Neural cell (in vitro differentiated cells): Measurements from ENCODE around the gene CCDC33. TPM values are rescaled to one million over a fixed set of nuclear protein-coding genes. Genes with fewer than 3 reads are reported as not detected.

Experiments
- H2AFZ ChIP-seq: fragments of 200-600, 300-800 bp; sonication (generic), shearing (Covaris generic); 2 replicates; pipeline ENCODE4 v1.6.0; 2014; ENCODE audit warnings: low read depth, mild to moderate bottlenecking, antibody characterized with exemption, low read length, moderate library complexity
- H3F3A ChIP-seq: fragments of 200-600 bp; shearing (Covaris generic); 2 replicates; pipeline ENCODE4 v1.6.1; 2016; ENCODE audit warnings: mild to moderate bottlenecking, moderate library complexity, mixed read lengths, antibody characterized with exemption, low read length; ENCODE audit not compliant: insufficient read depth, poor library complexity, severe bottlenecking
- H3K27ac ChIP-seq: fragments of 200-600, 300-800 bp; sonication (generic), shearing (Covaris generic); 2 replicates; pipeline ENCODE4 v1.5.1; 2014; ENCODE audit warnings: mild to moderate bottlenecking, low read length, moderate library complexity
- H3K27me3 ChIP-seq: fragments of 300-800, 200-600 bp; sonication (generic), shearing (Covaris generic); 2 replicates; pipeline ENCODE4 v1.6.0; 2014; ENCODE audit warnings: mild to moderate bottlenecking, low read depth, low read length, moderate library complexity; ENCODE audit not compliant: insufficient read depth
- H3K36me3 ChIP-seq: fragments of 300-800, 200-600 bp; sonication (generic), shearing (Covaris generic); 2 replicates; pipeline ENCODE4 v1.5.1; 2014; ENCODE audit warnings: mild to moderate bottlenecking, antibody characterized with exemption, low read length, moderate library complexity; ENCODE audit not compliant: insufficient read depth
- H3K4me2 ChIP-seq: fragments of 300-800, 200-600 bp; sonication (generic), shearing (Covaris generic); 2 replicates; pipeline ENCODE4 v1.6.0; 2014; ENCODE audit warnings: mild to moderate bottlenecking, low read length
- H3K4me3 ChIP-seq: fragments of 300-800, 200-600 bp; sonication (generic), shearing (Covaris generic); 2 replicates; pipeline ENCODE4 v1.5.1; 2014; ENCODE audit warnings: mild to moderate bottlenecking, low read length, moderate library complexity
- H3K79me2 ChIP-seq: fragments of 200-600 bp; shearing (Covaris generic); replicated peaks from 2 replicates; pipeline ENCODE4 v1.6.0; 2014; ENCODE audit warnings: mild to moderate bottlenecking, low read length, moderate library complexity; ENCODE audit not compliant: insufficient read depth
- H3K9ac ChIP-seq: fragments of 300-800, 200-600 bp; sonication (generic), shearing (Covaris generic); 2 replicates; pipeline ENCODE4 v1.6.1; 2016; ENCODE audit warnings: mild to moderate bottlenecking, low read length, mixed read lengths
- H3K9me2 ChIP-seq: fragments of 200-600 bp; shearing (Covaris generic); 2 replicates; pipeline ENCODE4 v1.6.1; 2016; ENCODE audit warnings: mild to moderate bottlenecking, low read length, mixed read lengths; ENCODE audit not compliant: insufficient read depth
- H3K9me3 ChIP-seq: fragments of 200-600, 300-800 bp; sonication (generic), shearing (Covaris generic); 2 replicates; pipeline ENCODE4 v1.6.1; 2016; ENCODE audit warnings: mild to moderate bottlenecking, mixed run types, low read length, moderate library complexity, mixed read lengths
- H4K20me1 ChIP-seq: fragments of 200-600 bp; shearing (Covaris generic); 2 replicates; pipeline ENCODE4 v1.6.1; 2016; ENCODE audit warnings: mild to moderate bottlenecking, mixed run types; ENCODE audit not compliant: insufficient read depth
- CTCF ChIP-seq: fragments of 450-650 bp; IDR thresholded peaks from 2 replicates; pipeline ENCODE4 v1.5.1; 2014; ENCODE audit warnings: antibody characterized with exemption, mild to moderate bottlenecking, moderate library complexity; ENCODE audit not compliant: poor library complexity, severe bottlenecking
- EP300 ChIP-seq: fragments of 450-650 bp; conservative IDR thresholded peaks from 2 replicates; pipeline ENCODE4 v1.6.1; 2014; ENCODE audit warnings: antibody characterized with exemption, mild to moderate bottlenecking, moderate library complexity; ENCODE audit not compliant: poor library complexity, severe bottlenecking
- EZH2 ChIP-seq: fragments of 200-600, 300-800 bp; shearing (Covaris generic), sonication (generic); IDR thresholded peaks from 2 replicates; pipeline ENCODE4 v1.6.1; 2014; ENCODE audit warnings: antibody characterized with exemption, low read length, borderline replicate concordance, mild to moderate bottlenecking; ENCODE audit not compliant: insufficient read depth, poor library complexity, severe bottlenecking
- MXI1 ChIP-seq: fragments of 450-650 bp; conservative IDR thresholded peaks from 2 replicates; pipeline ENCODE4 v1.6.1; 2014; ENCODE audit warnings: antibody characterized with exemption, mild to moderate bottlenecking; ENCODE audit not compliant: poor library complexity, severe bottlenecking
- POLR2AphosphoS5 ChIP-seq: IDR thresholded peaks from 2 replicates; pipeline ENCODE4 v1.6.1; 2012
- RAD21 ChIP-seq: fragments of 450-650 bp; conservative IDR thresholded peaks from 2 replicates; pipeline ENCODE4 v1.6.1; 2014; ENCODE audit warnings: antibody characterized with exemption, mild to moderate bottlenecking, moderate library complexity
- SMC3 ChIP-seq: fragments of 450-650 bp; conservative IDR thresholded peaks from 2 replicates; pipeline ENCODE4 v1.6.1; 2014; ENCODE audit warnings: antibody characterized with exemption, mild to moderate bottlenecking, moderate library complexity; ENCODE audit not compliant: poor library complexity
- TAF1 ChIP-seq: IDR thresholded peaks from 2 replicates; pipeline ENCODE4 v1.6.1; 2012; ENCODE audit warnings: low read depth
- polyA plus RNA-seq: library from polyadenylated mRNA; depleted of rRNA; stranded (reverse); fragments of >200 nt; gene quantifications from 2 replicates; pipeline ENCODE4 v1.2.3, GENCODE V29; 2014
- TF ChIP-seq, protein P1 (sequence below): IDR thresholded peaks from 2 replicates; pipeline ENCODE4 v1.6.1; 2012; ENCODE audit warnings: borderline replicate concordance

The CCDC33 gene
- polyA plus RNA-seq, 1 donor from 2014 or later = 1.4 TPM

GRCh38 chr15:74231475-74231874, 4.7 kb upstream of the CCDC33 start:
- Histone ChIP-seq H3K4me2 (no peak overlapping the region), H3K27ac (no peak overlapping the region), H4K20me1 (no peaks in the 10 kb centered on the region), H3K9me3 (no peaks in the 10 kb centered on the region), H3K36me3 (no peaks in the 10 kb centered on the region), H2AFZ (no peak overlapping the region), H3K27me3 (no peaks in the 10 kb centered on the region), H3K9me2 (no peaks in the 10 kb centered on the region), H3K79me2 (no peaks in the 10 kb centered on the region), H3F3A (no peaks in the 10 kb centered on the region), H3K9ac (no peak overlapping the region), H3K4me3 (no peak overlapping the region)
- TF ChIP-seq EP300 = no peak
- TF ChIP-seq TAF1 = no peak
- no peak for TF ChIP-seq EZH2
- TF ChIP-seq, protein P1, sequence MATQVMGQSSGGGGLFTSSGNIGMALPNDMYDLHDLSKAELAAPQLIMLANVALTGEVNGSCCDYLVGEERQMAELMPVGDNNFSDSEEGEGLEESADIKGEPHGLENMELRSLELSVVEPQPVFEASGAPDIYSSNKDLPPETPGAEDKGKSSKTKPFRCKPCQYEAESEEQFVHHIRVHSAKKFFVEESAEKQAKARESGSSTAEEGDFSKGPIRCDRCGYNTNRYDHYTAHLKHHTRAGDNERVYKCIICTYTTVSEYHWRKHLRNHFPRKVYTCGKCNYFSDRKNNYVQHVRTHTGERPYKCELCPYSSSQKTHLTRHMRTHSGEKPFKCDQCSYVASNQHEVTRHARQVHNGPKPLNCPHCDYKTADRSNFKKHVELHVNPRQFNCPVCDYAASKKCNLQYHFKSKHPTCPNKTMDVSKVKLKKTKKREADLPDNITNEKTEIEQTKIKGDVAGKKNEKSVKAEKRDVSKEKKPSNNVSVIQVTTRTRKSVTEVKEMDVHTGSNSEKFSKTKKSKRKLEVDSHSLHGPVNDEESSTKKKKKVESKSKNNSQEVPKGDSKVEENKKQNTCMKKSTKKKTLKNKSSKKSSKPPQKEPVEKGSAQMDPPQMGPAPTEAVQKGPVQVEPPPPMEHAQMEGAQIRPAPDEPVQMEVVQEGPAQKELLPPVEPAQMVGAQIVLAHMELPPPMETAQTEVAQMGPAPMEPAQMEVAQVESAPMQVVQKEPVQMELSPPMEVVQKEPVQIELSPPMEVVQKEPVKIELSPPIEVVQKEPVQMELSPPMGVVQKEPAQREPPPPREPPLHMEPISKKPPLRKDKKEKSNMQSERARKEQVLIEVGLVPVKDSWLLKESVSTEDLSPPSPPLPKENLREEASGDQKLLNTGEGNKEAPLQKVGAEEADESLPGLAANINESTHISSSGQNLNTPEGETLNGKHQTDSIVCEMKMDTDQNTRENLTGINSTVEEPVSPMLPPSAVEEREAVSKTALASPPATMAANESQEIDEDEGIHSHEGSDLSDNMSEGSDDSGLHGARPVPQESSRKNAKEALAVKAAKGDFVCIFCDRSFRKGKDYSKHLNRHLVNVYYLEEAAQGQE = no peak
- no peak for TF ChIP-seq RAD21
- TF ChIP-seq CTCF = no peak
- TF ChIP-seq MXI1 = no peak
- no peak for TF ChIP-seq POLR2AphosphoS5
- no peak for TF ChIP-seq SMC3

DNA sequence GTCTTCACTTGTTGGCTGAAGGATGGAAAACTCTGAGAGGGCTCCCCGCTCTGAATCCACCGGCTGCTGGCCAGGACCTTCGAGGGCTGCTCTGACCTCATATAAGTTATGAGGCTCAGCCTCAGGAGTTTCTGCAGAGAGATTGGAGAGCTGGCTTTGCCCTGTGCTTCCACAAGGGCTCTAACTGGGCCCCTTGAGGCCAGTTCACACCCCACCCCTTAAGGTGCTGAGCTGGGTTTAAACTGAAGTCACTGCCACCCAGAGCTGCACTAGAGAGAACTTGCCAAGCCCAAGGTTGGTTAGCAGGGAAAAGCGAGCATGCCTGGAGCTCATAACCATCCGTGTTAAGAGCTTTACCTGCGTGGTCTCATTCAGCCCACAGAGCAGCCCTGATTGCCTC, 2.8 kb upstream of the CCDC33 start:
- Histone ChIP-seq H3K9ac (no peak overlapping the region), H3K36me3 (no peaks in the 10 kb centered on the region), H2AFZ (no peak overlapping the region), H3K27me3 (no peaks in the 10 kb centered on the region), H3F3A (no peaks in the 10 kb centered on the region), H3K9me2 (no peaks in the 10 kb centered on the region), H3K27ac (no peak overlapping the region), H3K79me2 (no peaks in the 10 kb centered on the region), H3K9me3 (no peaks in the 10 kb centered on the region), H3K4me2 (no peak overlapping the region), H4K20me1 (no peaks in the 10 kb centered on the region), H3K4me3 (no peak overlapping the region)
- TF ChIP-seq EP300 (no peak), SMC3 (no peak), POLR2AphosphoS5 (no peak), RAD21 (no peak), CTCF (no peak), TAF1 (no peak), EZH2 (no peak), MXI1 (no peak)
- TF ChIP-seq, protein P1 = no peak
